ENCODE measurements around the gene TTC34. TPM values are rescaled to one million over a fixed set of nuclear protein-coding genes. Genes with fewer than 3 reads are reported as not detected.

TTC34 gene
- total and polyA plus RNA-seq, 10 of the 15 experiments (the other 5 are each of a cell fraction or from before 2014, with no cell fraction given): 0.03 to 0.49 (median 0.05) TPM; not detected in 2

- 0% methylated on average over 1 of the region's 1 CpG for WGBS (ENCODE audit: insufficient coverage, insufficient replicate concordance, low lambda C conversion rate, missing lambda C conversion rate)
- Histone ChIP-seq H3K9ac (ENCODE audit: control insufficient read depth, insufficient read depth, low read length) (no peak overlapping the region), H4K20me1 (ENCODE audit: control insufficient read depth, insufficient read depth) (no peaks in the 10 kb centered on the region), H3K36me3 (ENCODE audit: control insufficient read depth in 2 of 2, insufficient read depth in 2 of 2, low read length in 1 of 2) (no peaks in the 10 kb centered on the region), H3K27ac (ENCODE audit: control insufficient read depth, insufficient read depth) (no peak overlapping the region), H3K4me3 (no peak overlapping the region), H3K4me2 (ENCODE audit: control insufficient read depth, insufficient read depth) (no peak overlapping the region), H3K27me3 (replicated peaks in 1 of 2; ENCODE audit: control insufficient read depth in 2 of 2, insufficient read depth in 2 of 2, low read length in 1 of 2) (no peaks in the 10 kb centered on the region), H3K79me2 (ENCODE audit: control insufficient read depth, insufficient read depth, low read length) (no peaks in the 10 kb centered on the region), H3K9me3 (replicated peaks; ENCODE audit: control insufficient read depth, insufficient read depth, low read length) (peaks cover 2% of the 10 kb centered on the region; the same call in 1 of the 3 replicates), H3K4me1 (ENCODE audit: control insufficient read depth, insufficient read depth, low read length) (no peaks in the 10 kb centered on the region), H2AFZ (ENCODE audit: control insufficient read depth, low read depth, low read length) (no peak overlapping the region)
- intact Hi-C loops (cut with micrococcal nuclease; ENCODE audit: unreplicated experiment): no loop called here
- TF ChIP-seq EP300 (IDR thresholded peaks at IDR 0.05; ENCODE audit: borderline replicate concordance in 1 of 2, control insufficient read depth in 1 of 2, low read depth in 2 of 2, low read length in 2 of 2): no peak
- no peak for TF ChIP-seq CHD4 (IDR thresholded peaks at IDR 0.05)
- TF ChIP-seq POLR2A (IDR thresholded peaks at IDR 0.05; ENCODE audit: low read depth, low read length): no peak
- TF ChIP-seq PAX8 (IDR thresholded peaks at IDR 0.05): no peak
- TF ChIP-seq NBN (IDR thresholded peaks at IDR 0.05): no peak
- TF ChIP-seq MLLT1 (IDR thresholded peaks at IDR 0.05): no peak
- no peak for TF ChIP-seq FOXK2 (IDR thresholded peaks at IDR 0.05)
- TF ChIP-seq EED (IDR thresholded peaks at IDR 0.05; ENCODE audit: low read depth): no peak
- no peak for TF ChIP-seq ZNF24 (IDR thresholded peaks at IDR 0.05)
- TF ChIP-seq CBX5 (IDR thresholded peaks at IDR 0.05; ENCODE audit: low read depth): no peak
- TF ChIP-seq CREB1 (IDR thresholded peaks at IDR 0.05; ENCODE audit: low read depth): no peak
- no peak for TF ChIP-seq SPI1 (IDR thresholded peaks at IDR 0.05; ENCODE audit: borderline replicate concordance, insufficient read depth, low read depth, low read length)
- no peak for TF ChIP-seq HDAC6 (IDR thresholded peaks at IDR 0.05; ENCODE audit: unreplicated experiment)
- TF ChIP-seq CUX1 (IDR thresholded peaks at IDR 0.05; ENCODE audit: insufficient replicate concordance, low read depth, low read length): no peak
- no peak for TF ChIP-seq FOS (IDR thresholded peaks at IDR 0.05; ENCODE audit: borderline replicate concordance, extremely low read depth, insufficient read length)
- no peak for TF ChIP-seq KAT2A (conservative IDR thresholded peaks at IDR 0.05; ENCODE audit: control insufficient read depth, low read depth, low read length)
- no peak for TF ChIP-seq IRF4 (IDR thresholded peaks at IDR 0.05; ENCODE audit: low read depth, low read length)
- TF ChIP-seq E2F8 (IDR thresholded peaks at IDR 0.05; ENCODE audit: low read depth, partially characterized antibody): no peak
- ChIA-PET SMC1A (ENCODE audit: uncharacterized antibody, unreplicated experiment) (no interaction called here), RAD21 (ENCODE audit: unreplicated experiment) (no interaction called here), POLR2A (no interaction called here), CTCF (no interaction called here)
- in situ Hi-C loops (cut with MboI): no loop called here
- ATAC-seq (no peak), FAIRE-seq (no peak), DNase-seq (ENCODE audit: low read depth, low spot score) (no peak)
- BruUV-seq (replicated peaks): no TSS peak
These were observed 183.5 kb downstream of the TTC34 start for GRCh38 chr1:2617971-2618470.

Data from GM12878 (cell line).